Stimulated activated CD4-positive, alpha-beta T cell treated with anti-CD3 and anti-CD28 coated beads, Interleukin-2, amount 100 ng/mL, for 24 hours (primary cell): ENCODE measurements around the gene OR5AP2.
"Not testable (repeated sequence)": the region's sequence is repeated elsewhere in the genome, so short reads cannot be mapped to it uniquely, and the experiment has no call there.

ENCODE experiments used
- DNase-seq, 2 donors: peaks; one replicate each; pipeline ENCODE4 v3.0.0-alpha.2; 2020

The OR5AP2 gene

GRCh38 chr11:56642339-56642738, at the start of gene OR5AP2:
Gene OR5AP2, minus strand, starts transcription at chr11:56642439. Its CDS starts 0 bp downstream, at chr11:56642439.
- no peak for DNase-seq

DNA sequence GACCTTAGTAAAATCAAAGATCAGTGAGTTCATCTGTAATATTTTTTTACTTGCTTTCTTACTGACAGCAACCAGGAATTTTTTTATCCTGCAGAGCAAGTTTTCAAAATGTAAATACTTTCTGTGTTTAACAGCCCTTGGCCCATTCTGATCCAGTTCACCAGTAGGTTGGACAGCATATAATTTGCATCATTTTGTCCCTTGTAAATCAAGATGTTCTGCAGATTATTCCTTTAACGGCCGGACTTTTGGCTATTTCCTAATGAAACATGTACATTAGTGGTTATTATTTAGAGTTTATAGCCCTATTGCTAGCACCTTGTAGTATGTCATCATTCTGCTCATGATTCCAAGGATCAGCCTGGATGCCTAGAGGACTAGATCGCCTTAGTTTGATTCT, 48.9 kb upstream of the OR5AP2 start:
- not testable (repeated sequence) for DNase-seq

- DNase-seq = no peak
These were observed 46.4 kb upstream of the OR5AP2 start for GRCh38 chr11:56688554-56689100.

DNA sequence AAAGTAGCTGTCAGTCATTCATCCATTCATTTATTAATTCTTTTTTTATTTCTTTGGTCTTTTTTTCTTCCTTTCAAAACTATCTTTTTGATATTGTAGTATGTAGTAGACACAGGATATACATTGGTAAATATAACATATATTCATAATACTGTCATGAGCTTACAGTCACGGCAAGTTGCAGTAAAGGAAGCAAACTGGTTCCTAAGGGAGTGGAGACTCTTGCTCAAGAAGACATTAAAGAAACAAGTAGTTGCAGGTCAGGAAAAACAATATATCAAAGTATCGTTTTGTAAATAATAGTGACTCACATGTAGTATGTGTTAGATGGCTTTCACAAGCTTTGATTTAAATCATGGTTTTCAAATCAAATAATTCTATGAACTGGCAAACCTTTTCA, 28.7 kb upstream of the OR5AP2 start:
- no peak for DNase-seq

- no peak for DNase-seq
These were observed 21.1 kb upstream of the OR5AP2 start, which contains the start of gene OR5AR1 for GRCh38 chr11:56663386-56663785. Gene OR5AR1, plus strand, starts transcription at chr11:56663686. Its CDS starts 0 bp downstream, at chr11:56663686.

GRCh38 chr11:56659755-56660154, 17.5 kb upstream of the OR5AP2 start:
- no peak for DNase-seq

- no peak for DNase-seq
These were observed 4.7 kb downstream of the OR5AP2 start for GRCh38 chr11:56637500-56637899.

DNA sequence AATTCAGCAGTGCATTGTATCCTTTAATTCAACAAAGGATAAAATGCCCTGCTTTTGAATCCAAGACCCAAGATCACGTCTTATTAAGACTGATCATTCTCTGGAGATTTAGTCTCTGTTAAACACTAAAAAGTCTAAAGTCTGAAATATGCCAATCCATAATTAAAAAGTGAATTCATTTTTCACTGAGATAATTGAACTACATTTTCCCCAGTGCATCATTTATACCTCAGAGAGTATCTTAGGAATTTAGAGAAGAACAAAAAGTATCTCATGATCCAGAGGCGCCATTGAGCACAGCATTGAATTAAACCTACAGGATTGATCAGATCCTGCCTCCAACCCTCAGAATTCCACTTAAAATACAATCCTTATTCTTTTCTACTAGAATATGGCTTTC, 5.4 kb downstream of the OR5AP2 start:
- no peak for DNase-seq

DNA sequence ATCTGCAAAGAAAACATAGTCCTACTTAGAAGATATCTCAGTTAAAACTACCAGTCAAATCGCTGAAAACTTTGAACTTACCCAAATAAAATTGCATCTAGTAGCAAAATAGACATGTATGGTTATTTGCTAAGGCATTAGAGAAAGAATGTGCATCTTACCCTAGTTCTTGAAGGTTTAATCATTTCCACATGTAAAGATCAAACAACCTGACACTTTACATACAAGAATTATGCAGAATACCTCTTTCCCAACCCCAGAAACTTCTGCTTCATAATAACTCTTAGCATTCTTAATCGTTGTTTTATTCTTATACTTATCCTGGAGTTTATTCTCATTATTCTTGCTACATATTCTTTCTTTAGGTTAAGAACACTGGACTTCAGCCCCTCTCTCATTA, 9.9 kb downstream of the OR5AP2 start:
- no peak for DNase-seq

DNA sequence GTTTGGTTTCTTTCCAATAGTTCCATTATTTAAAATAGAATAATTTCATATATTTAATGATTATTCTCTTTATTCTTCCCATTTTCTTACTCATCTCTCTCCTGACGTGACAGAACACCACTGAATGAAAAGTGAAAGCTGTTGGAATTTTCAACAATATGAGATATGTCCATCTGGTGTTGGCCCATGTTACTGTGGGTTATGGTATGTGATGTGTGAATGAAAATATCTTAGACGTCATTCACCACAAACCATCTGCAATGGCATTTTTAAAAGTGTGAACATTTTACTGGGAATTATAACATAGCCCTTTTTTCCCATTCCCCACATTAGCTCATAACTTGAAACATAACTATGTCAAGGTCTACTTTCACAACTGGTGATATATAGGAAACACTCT, 16.3 kb downstream of the OR5AP2 start:
- DNase-seq = no peak

DNA sequence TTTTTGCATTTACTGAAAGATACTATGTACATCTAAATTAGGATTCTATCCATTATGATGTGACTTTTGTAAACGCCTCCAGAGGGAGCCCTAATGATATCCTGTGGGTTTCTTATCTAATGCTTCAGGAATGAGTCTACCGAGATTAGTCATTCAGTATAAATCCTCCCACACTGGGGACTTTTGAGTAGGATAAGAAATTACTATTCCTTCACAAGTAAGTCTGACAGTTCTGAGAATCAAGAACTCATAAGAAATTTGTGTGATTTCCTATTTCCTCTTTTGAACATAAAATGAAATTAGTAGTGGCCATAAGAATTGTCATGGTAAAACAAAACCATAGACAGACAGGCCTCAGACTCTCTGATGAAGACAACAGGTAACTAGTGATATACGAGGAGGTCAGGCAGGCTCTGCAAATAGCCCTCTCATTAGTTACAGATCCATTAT, 17.6 kb downstream of the OR5AP2 start:
- DNase-seq = no peak

DNA sequence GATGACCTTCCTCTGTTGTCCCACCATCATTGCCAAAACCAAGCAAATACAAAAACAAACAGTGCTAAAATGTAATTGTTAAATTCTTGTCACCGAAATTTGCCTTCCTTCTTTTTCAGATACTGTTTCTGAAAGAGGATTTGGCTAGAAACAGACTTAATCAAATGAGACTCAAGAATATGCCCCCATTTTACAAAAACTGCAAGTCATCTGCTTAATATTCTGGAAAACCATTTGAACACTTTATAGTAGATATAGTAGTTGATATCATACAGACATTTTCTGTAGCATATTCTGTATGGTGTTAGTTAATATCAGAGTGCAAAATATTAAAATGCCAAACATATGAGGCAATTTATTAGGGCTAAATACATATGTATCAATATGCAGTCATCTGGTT, 31.1 kb downstream of the OR5AP2 start:
- DNase-seq = no peak

DNA sequence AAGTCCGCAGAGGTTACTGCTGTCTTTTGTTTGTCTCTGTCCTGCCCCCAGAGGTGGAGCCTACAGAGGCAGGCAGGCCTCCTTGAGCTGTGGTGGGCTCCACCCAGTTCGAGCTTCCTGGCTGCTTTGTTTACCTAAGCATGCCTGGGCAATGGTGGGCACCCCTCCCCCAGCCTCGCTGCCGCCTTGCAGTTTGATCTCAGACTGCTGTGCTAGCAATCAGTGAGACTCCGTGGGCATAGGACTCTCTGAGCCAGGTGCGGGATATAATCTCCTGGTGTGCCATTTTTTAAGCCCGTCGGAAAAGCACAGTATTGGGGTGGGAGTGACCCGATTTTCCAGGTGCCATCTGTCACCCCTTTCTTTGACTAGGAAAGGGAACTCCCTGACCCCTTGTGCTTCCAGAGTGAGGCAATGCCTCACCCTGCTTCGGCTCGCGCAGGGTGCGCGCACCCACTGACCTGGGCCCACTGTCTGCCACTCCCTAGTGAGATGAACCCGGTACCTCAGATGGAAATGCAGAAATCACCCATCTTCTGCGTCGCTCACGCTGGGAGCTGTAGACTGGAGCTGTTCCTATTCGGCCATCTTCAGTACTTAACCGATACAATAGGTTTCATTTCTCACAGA, 50.0 kb downstream of the OR5AP2 start:
- not testable (repeated sequence) for DNase-seq
